Measurements from ENCODE around the gene SPACA5. TPM values are rescaled to one million over a fixed set of nuclear protein-coding genes. Genes with fewer than 3 reads are reported as not detected.
"Not testable (repeated sequence)": the region's sequence is repeated elsewhere in the genome, so short reads cannot be mapped to it uniquely, and the experiment has no call there.

SPACA5 gene
- total and polyA plus RNA-seq, 2 experiments from 2014 or later = not detected

GRCh38 chrX:48019892-48020291, 13.1 kb downstream of the SPACA5 start:
- no CpG with 5 or more reads among the region's 1 CpG for WGBS (ENCODE audit: low lambda C conversion rate, missing lambda C conversion rate)
- H3K27ac ChIP-seq; H3K27me3 ChIP-seq; H3K79me2 ChIP-seq; DNase-seq (ENCODE audit: low spot score); H3K36me3 ChIP-seq (replicated peaks; ENCODE audit: insufficient read depth, low read depth); H3K9me2 ChIP-seq (replicated peaks; ENCODE audit: insufficient read depth); H3K9me3 ChIP-seq (ENCODE audit: low read depth); H3K4me2 ChIP-seq; H3K4me3 ChIP-seq; H4K20me1 ChIP-seq (ENCODE audit: insufficient read depth, poor library complexity, severe bottlenecking); H3K4me1 ChIP-seq (ENCODE audit: insufficient read depth); H2AFZ ChIP-seq: not testable (repeated sequence)

GRCh38 chrX:48020472-48020871, 13.7 kb downstream of the SPACA5 start:
- not testable (repeated sequence) for H3K36me3 ChIP-seq (replicated peaks; ENCODE audit: insufficient read depth, low read depth); H3K79me2 ChIP-seq; H3K27me3 ChIP-seq; H4K20me1 ChIP-seq (ENCODE audit: insufficient read depth, poor library complexity, severe bottlenecking); H3K9me2 ChIP-seq (replicated peaks; ENCODE audit: insufficient read depth); DNase-seq (ENCODE audit: low spot score); H3K4me1 ChIP-seq (ENCODE audit: insufficient read depth); H3K9me3 ChIP-seq (ENCODE audit: low read depth); H3K4me3 ChIP-seq
- Histone ChIP-seq H3K4me2 (peak overlapping the region; percentile 76), H3K27ac (peak overlapping the region; percentile 99), H2AFZ (peak overlapping the region; percentile 74)
- 86% methylated on average over 11 of the region's 11 CpGs for WGBS (ENCODE audit: low lambda C conversion rate, missing lambda C conversion rate)

GRCh38 chrX:48021026-48021900, 14.5 kb downstream of the SPACA5 start:
- peak overlapping the region; percentile 74 for H2AFZ ChIP-seq
- peak overlapping the region; percentile 76 for H3K4me2 ChIP-seq
- H3K4me3 ChIP-seq = peak overlapping the region; percentile 50
- H3K9me2 ChIP-seq (replicated peaks; ENCODE audit: insufficient read depth) = no peaks in the 10 kb centered on the region
- H3K27ac ChIP-seq = peak overlapping the region; percentile 99
- no peaks in the 10 kb centered on the region for H3K79me2 ChIP-seq
- DNase-seq (ENCODE audit: low spot score) = peak; percentile 64
- WGBS (ENCODE audit: low lambda C conversion rate, missing lambda C conversion rate) = 38% methylated on average over 30 of the region's 30 CpGs
- no peaks in the 10 kb centered on the region for H4K20me1 ChIP-seq (ENCODE audit: insufficient read depth, poor library complexity, severe bottlenecking)
- H3K9me3 ChIP-seq (ENCODE audit: low read depth) = no peaks in the 10 kb centered on the region
- TF ChIP-seq, protein P1, sequence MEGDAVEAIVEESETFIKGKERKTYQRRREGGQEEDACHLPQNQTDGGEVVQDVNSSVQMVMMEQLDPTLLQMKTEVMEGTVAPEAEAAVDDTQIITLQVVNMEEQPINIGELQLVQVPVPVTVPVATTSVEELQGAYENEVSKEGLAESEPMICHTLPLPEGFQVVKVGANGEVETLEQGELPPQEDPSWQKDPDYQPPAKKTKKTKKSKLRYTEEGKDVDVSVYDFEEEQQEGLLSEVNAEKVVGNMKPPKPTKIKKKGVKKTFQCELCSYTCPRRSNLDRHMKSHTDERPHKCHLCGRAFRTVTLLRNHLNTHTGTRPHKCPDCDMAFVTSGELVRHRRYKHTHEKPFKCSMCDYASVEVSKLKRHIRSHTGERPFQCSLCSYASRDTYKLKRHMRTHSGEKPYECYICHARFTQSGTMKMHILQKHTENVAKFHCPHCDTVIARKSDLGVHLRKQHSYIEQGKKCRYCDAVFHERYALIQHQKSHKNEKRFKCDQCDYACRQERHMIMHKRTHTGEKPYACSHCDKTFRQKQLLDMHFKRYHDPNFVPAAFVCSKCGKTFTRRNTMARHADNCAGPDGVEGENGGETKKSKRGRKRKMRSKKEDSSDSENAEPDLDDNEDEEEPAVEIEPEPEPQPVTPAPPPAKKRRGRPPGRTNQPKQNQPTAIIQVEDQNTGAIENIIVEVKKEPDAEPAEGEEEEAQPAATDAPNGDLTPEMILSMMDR (IDR thresholded peaks at IDR 0.05; ENCODE audit: poor library complexity) = no peak
- TF ChIP-seq EZH2 (IDR thresholded peaks at IDR 0.05; ENCODE audit: borderline replicate concordance) (no peak), EZH2phosphoT487 (IDR thresholded peaks at IDR 0.05; ENCODE audit: low read depth, severe bottlenecking, unreplicated experiment) (no peak)
- H3K27me3 ChIP-seq = no peaks in the 10 kb centered on the region
- H3K36me3 ChIP-seq (replicated peaks; ENCODE audit: insufficient read depth, low read depth) = no peaks in the 10 kb centered on the region
- H3K4me1 ChIP-seq (ENCODE audit: insufficient read depth) = no peaks in the 10 kb centered on the region

- H2AFZ ChIP-seq = peak overlapping the region; percentile 74
- no peaks in the 10 kb centered on the region for H3K9me3 ChIP-seq (ENCODE audit: low read depth)
- H3K27me3 ChIP-seq = no peaks in the 10 kb centered on the region
- H3K4me1 ChIP-seq (ENCODE audit: insufficient read depth) = no peaks in the 10 kb centered on the region
- TF ChIP-seq, protein P1 (IDR thresholded peaks at IDR 0.05; ENCODE audit: poor library complexity) = no peak
- TF ChIP-seq EZH2phosphoT487 (IDR thresholded peaks at IDR 0.05; ENCODE audit: low read depth, severe bottlenecking, unreplicated experiment) = no peak
- no peak for TF ChIP-seq EZH2 (IDR thresholded peaks at IDR 0.05; ENCODE audit: borderline replicate concordance)
- H3K36me3 ChIP-seq (replicated peaks; ENCODE audit: insufficient read depth, low read depth) = no peaks in the 10 kb centered on the region
- no peaks in the 10 kb centered on the region for H4K20me1 ChIP-seq (ENCODE audit: insufficient read depth, poor library complexity, severe bottlenecking)
- H3K27ac ChIP-seq = peak overlapping the region; percentile 99
- WGBS (ENCODE audit: low lambda C conversion rate, missing lambda C conversion rate) = 65% methylated on average over 3 of the region's 3 CpGs
- H3K4me3 ChIP-seq = no peak overlapping the region
- no peak for DNase-seq (ENCODE audit: low spot score)
- no peaks in the 10 kb centered on the region for H3K9me2 ChIP-seq (replicated peaks; ENCODE audit: insufficient read depth)
- no peaks in the 10 kb centered on the region for H3K79me2 ChIP-seq
- peak overlapping the region; percentile 76 for H3K4me2 ChIP-seq
Measured at GRCh38 chrX:48022100-48022499, 15.3 kb downstream of the SPACA5 start.
